Neuronal stem cell (in vitro differentiated cells): ENCODE results near the gene CCDC183.
A peak's percentile ranks its signal among the peaks of the same experiment; 100 is the strongest.

Experiments
- DNase-seq: peaks from one replicate; pipeline ENCODE4 v3.0.0-alpha.2; 2013; ENCODE audit warnings: low spot score
- H2AFZ ChIP-seq: one replicate; pipeline ENCODE4 v1.6.1; 2013; ENCODE audit warnings: mild to moderate bottlenecking, low read length, inconsistent platforms
- H2AK5ac ChIP-seq: 2 replicates; pipeline ENCODE4 v1.6.1; 2013; ENCODE audit warnings: low read depth, mild to moderate bottlenecking, inconsistent platforms, low read length, moderate library complexity, mixed read lengths
- H2BK120ac ChIP-seq: 2 replicates; pipeline ENCODE4 v1.6.1; 2013; ENCODE audit warnings: low read depth, mild to moderate bottlenecking, inconsistent platforms, low read length, moderate library complexity, mixed read lengths
- H2BK12ac ChIP-seq: one replicate; pipeline ENCODE4 v1.6.1; 2013; ENCODE audit warnings: low read length, inconsistent platforms
- H2BK15ac ChIP-seq: 2 replicates; pipeline ENCODE4 v1.6.1; 2013; ENCODE audit warnings: mild to moderate bottlenecking, low read length, inconsistent platforms, mixed read lengths
- H2BK5ac ChIP-seq: one replicate; pipeline ENCODE4 v1.6.1; 2013; ENCODE audit warnings: inconsistent platforms, mild to moderate bottlenecking, low read length, moderate library complexity
- H3K14ac ChIP-seq: one replicate; pipeline ENCODE4 v1.6.1; 2013; ENCODE audit warnings: low read length, inconsistent platforms
- H3K18ac ChIP-seq: 2 replicates; pipeline ENCODE4 v1.6.1; 2013; ENCODE audit warnings: low read length, inconsistent platforms
- H3K23ac ChIP-seq: 2 replicates; pipeline ENCODE4 v1.6.1; 2013; ENCODE audit warnings: low read depth, mild to moderate bottlenecking, mixed read lengths, low read length, inconsistent platforms; ENCODE audit not compliant: poor library complexity
- H3K27ac ChIP-seq: replicated peaks from 3 replicates; pipeline ENCODE4 v1.5.1; 2013; ENCODE audit warnings: low read length, inconsistent platforms
- H3K27me3 ChIP-seq, 3 experiments: 2 replicates each; pipeline ENCODE4 v1.6.1; 2013; ENCODE audit warnings: low read length in 3 of 3, mild to moderate bottlenecking in 2 of 3, inconsistent platforms in 1 of 3, low read depth in 1 of 3, mixed read lengths in 1 of 3, moderate library complexity in 1 of 3; ENCODE audit not compliant: control insufficient read depth in 3 of 3, insufficient read depth in 3 of 3
- H3K36me3 ChIP-seq, 2 donors: replicated peaks in 1 of 2; 2 replicates each; pipeline ENCODE4 v1.6.1; 2013; ENCODE audit warnings: low read length in 2 of 2; ENCODE audit not compliant: control insufficient read depth in 2 of 2, insufficient read depth in 2 of 2
- H3K4ac ChIP-seq: 2 replicates; pipeline ENCODE4 v1.6.1; 2013; ENCODE audit warnings: inconsistent platforms, mild to moderate bottlenecking, low read length, moderate library complexity
- H3K4me1 ChIP-seq, 2 donors: 1 replicate in 1 of 2; 2 replicates in 1 of 2; pipeline ENCODE4 v1.6.1; 2013; ENCODE audit warnings: low read length in 2 of 2, low read depth in 1 of 2; ENCODE audit not compliant: control insufficient read depth in 2 of 2, insufficient read depth in 1 of 2
- H3K4me2 ChIP-seq: one replicate; pipeline ENCODE4 v1.6.1; 2013; ENCODE audit warnings: mild to moderate bottlenecking, low read length, inconsistent platforms; ENCODE audit not compliant: insufficient read depth, poor library complexity, severe bottlenecking
- H3K4me3 ChIP-seq, 2 donors: 2 replicates each; pipeline ENCODE4 v1.5.1; 2013; ENCODE audit warnings: low read length in 2 of 2, mild to moderate bottlenecking in 2 of 2, inconsistent platforms in 1 of 2, moderate library complexity in 1 of 2
- H3K79me1 ChIP-seq: one replicate; pipeline ENCODE4 v1.6.1; 2013; ENCODE audit warnings: low read depth, mild to moderate bottlenecking, inconsistent platforms, low read length, moderate library complexity
- H3K9ac ChIP-seq: one replicate; pipeline ENCODE4 v1.6.1; 2013; ENCODE audit warnings: mild to moderate bottlenecking, low read depth, low read length, inconsistent platforms; ENCODE audit not compliant: poor library complexity
- H3K9me3 ChIP-seq, 2 donors: replicated peaks in 1 of 2; 2 replicates each; pipeline versions ENCODE3 to v1.6.1; 2013; ENCODE audit warnings: low read length in 2 of 2, mild to moderate bottlenecking in 2 of 2, inconsistent platforms in 1 of 2, low read depth in 1 of 2, mixed read lengths in 1 of 2, moderate library complexity in 1 of 2; ENCODE audit not compliant: control insufficient read depth in 2 of 2, insufficient read depth in 1 of 2
- H4K8ac ChIP-seq: one replicate; pipeline ENCODE4 v1.6.1; 2013; ENCODE audit warnings: low read depth, mild to moderate bottlenecking, inconsistent platforms, low read length, moderate library complexity
- H4K91ac ChIP-seq: one replicate; pipeline ENCODE4 v1.6.1; 2013; ENCODE audit warnings: low read length, low read depth, mild to moderate bottlenecking, inconsistent platforms; ENCODE audit not compliant: poor library complexity
- WGBS, 2 donors: extraction: QIAGEN DNeasy Blood & Tissue Kit; methylation state at CpG; one replicate each; pipeline ENCODE4 v1.1.7; 2013; ENCODE audit warnings: missing lambda C conversion rate in 2 of 2, mixed read lengths in 1 of 2; ENCODE audit not compliant: insufficient read length in 2 of 2, insufficient replicate concordance in 1 of 2; ENCODE audit errors: extremely low coverage in 2 of 2; 5-methylcytosine and 5-hydroxymethylcytosine counted together

Gene CCDC183

DNA sequence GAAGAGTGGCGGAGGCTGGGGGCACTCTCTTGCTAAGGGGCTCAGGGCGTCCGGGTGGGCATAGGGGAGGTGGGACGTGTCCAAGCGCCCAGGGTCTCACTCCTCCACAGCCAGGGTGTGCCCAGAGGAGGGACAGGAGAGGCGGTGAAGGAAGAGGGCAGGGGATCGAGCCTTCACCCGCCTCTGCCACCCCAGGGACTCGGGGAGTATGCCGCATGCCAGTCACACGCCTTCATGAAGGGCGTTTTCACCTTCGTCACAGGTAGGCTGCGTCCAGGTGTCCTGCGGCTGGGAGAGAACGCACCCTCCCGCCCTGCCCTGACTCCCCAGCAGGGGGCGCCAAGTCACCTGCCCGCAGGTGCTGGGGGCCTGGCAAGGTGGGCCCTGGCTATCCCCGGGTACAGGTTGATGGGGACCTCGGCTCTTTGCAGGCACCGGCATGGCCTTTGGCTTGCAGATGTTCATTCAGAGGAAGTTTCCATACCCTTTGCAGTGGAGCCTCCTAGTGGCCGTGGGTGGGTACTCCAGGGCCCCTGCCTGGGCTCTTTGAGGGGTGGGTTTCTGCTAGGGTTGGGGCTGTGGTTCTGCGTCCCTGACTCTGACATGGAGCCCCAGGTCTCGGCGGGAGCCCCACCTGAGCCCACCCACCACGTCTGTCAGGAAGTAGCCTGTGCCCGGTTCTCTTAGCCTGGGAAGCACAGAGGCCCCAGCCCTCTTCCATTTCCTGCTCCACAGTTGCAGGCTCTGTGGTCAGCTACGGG is 4.4 kb upstream of the CCDC183 start:
- H3K36me3 ChIP-seq: peaks cover 4 to 14% of the 10 kb centered on the region in 2 donors
- H2BK12ac ChIP-seq: no peak overlapping the region
- peak overlapping the region; percentile 95 for H2BK5ac ChIP-seq
- DNase-seq: peak; percentile 33
- peak overlapping the region; percentile 96 for H3K4me2 ChIP-seq
- peak overlapping the region; percentile 92 for H3K18ac ChIP-seq
- no CpG with 5 or more reads among the region's 29 CpGs for WGBS, 2 donors
- peaks cover 18 to 28% of the 10 kb centered on the region in 2 donors for H3K4me1 ChIP-seq
- H2BK15ac ChIP-seq: peak overlapping the region; percentile 64
- peak overlapping the region; percentile 12 for H3K14ac ChIP-seq
- peak overlapping the region; percentile 96 for H3K9ac ChIP-seq
- H3K4me3 ChIP-seq: peak overlapping the region; percentile 88 to 90
- peak overlapping the region; percentile 92 for H2AFZ ChIP-seq
- no peak overlapping the region for H4K8ac ChIP-seq
- H4K91ac ChIP-seq: no peak overlapping the region
- H3K27me3 ChIP-seq: no peaks in the 10 kb centered on the region
- no peak overlapping the region for H2BK120ac ChIP-seq
- peak overlapping the region; percentile 8 for H3K4ac ChIP-seq
- H3K79me1 ChIP-seq: no peaks in the 10 kb centered on the region
- H3K23ac ChIP-seq: peak overlapping the region; percentile 87
- H3K9me3 ChIP-seq: no peaks in the 10 kb centered on the region
- peak overlapping the region; percentile 16 for H3K27ac ChIP-seq
- H2AK5ac ChIP-seq: peak overlapping the region; percentile 89

DNA sequence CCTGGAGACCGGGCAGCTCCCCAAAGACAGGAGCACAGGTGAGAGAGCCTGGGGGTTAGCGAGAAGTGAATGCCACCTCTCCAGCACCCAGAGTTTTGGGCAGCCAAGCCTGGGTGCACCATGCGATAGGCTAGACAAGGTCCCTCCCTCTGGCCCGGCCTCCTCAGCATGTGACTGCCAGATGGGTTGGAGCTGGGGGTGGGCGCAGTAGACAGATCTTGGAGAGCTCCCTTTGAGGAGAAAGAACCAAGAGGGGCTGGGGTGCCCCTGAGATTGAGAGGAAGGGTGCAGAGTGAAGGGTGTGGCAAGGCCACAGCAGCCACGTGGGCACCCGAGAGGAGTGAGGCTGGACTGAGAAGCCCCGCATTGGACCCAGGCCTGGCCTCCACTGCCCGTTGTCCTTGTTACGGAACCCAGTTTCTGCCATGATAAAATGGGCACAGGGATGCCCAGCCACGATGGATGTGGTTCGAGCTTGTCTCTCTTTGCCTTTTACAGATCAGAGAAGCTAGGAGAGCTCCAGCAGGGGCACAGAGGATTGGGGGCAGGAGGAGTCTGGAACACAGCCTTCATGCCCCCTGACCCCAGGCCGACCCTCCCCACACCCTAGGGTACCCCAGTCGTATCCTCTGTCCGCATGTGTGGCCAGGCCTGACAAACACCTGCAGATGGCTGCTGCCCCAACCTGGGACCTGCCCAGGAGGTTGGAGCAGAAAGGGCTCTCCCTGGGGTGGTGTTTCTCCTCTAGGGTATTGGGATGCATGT is 3.6 kb upstream of the CCDC183 start:
- Histone ChIP-seq H3K27me3 (no peaks in the 10 kb centered on the region), H4K91ac (no peak overlapping the region), H3K23ac (peak overlapping the region; percentile 85), H2BK120ac (peak overlapping the region; percentile 72), H3K4me3 (peak overlapping the region in 1 of 2 donors; percentile 90), H2BK12ac (no peak overlapping the region), H3K9ac (no peak overlapping the region), H2BK15ac (peak overlapping the region; percentile 64), H4K8ac (no peak overlapping the region), H3K14ac (no peak overlapping the region), H3K18ac (no peak overlapping the region), H3K4ac (peak overlapping the region; percentile 66), H2BK5ac (peak overlapping the region; percentile 95), H3K4me2 (peak overlapping the region; percentile 96), H2AFZ (no peak overlapping the region), H2AK5ac (peak overlapping the region; percentile 89), H3K4me1 (peaks cover 22 to 34% of the 10 kb centered on the region in 2 donors), H3K9me3 (no peaks in the 10 kb centered on the region), H3K79me1 (no peaks in the 10 kb centered on the region), H3K27ac (no peak overlapping the region), H3K36me3 (peaks cover 4 to 14% of the 10 kb centered on the region in 2 donors)
- no CpG with 5 or more reads among the region's 15 CpGs for WGBS, 2 donors
- no peak for DNase-seq

DNA sequence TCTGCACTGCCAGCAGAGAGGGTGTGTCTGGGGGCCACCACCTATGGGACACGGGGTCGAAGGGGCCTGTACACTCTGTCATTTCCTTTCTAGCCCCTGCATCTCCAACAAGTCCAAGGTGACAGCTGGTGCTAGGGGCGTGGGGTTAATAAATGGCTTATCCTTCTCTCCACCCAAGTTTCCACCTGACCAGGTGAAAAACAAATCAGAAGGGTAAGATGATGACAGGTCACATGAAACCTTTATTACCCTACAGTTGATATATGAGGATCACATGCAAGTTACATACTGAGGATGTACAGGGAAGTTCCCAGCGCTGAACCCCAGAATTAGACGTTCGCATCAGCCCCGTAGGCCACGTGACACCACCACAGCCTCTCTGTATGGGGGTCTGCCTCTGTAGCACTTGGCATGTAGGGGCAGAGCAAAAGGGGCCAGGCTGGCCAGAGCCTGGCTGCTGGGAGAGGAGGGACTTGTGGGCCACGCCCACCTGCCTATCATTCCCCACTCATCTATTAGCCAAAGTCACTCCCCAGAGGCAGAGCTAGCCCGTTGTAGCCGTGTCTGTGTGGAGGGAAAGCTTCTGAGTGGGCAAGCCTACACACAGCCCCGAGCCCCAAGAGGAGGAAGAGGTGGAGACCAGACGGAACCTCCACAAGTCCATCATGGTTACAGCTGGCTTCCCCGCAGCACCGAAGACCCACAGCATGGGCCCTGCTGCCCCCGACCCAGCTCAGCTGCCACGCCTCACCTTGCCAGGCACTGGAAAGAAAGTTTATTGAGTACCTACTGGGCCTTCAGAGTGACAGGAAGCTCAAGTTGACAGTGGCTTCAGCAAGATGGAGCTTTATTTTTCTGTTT is 2.8 kb upstream of the CCDC183 start:
- Histone ChIP-seq H3K79me1 (no peaks in the 10 kb centered on the region), H2AK5ac (peak overlapping the region; percentile 52), H2AFZ (no peak overlapping the region), H3K4me2 (no peak overlapping the region), H3K18ac (no peak overlapping the region), H2BK5ac (peak overlapping the region; percentile 24), H3K9me3 (no peaks in the 10 kb centered on the region), H3K4me3 (no peak overlapping the region), H3K9ac (no peak overlapping the region), H2BK12ac (no peak overlapping the region), H3K36me3 (peaks cover 4 to 14% of the 10 kb centered on the region in 2 donors), H3K14ac (no peak overlapping the region), H4K91ac (no peak overlapping the region), H4K8ac (no peak overlapping the region), H3K27ac (no peak overlapping the region), H3K4me1 (peaks cover 22 to 31% of the 10 kb centered on the region in 2 donors), H3K23ac (peak overlapping the region; percentile 89), H3K27me3 (no peaks in the 10 kb centered on the region), H2BK120ac (peak overlapping the region; percentile 72), H2BK15ac (no peak overlapping the region), H3K4ac (peak overlapping the region; percentile 41)
- no CpG with 5 or more reads among the region's 17 CpGs for WGBS, 2 donors
- no peak for DNase-seq
